Stimulated activated CD4-positive, alpha-beta T cell treated with anti-CD3 and anti-CD28 coated beads, TNF-alpha, amount 100 ng/mL, for 24 hours (primary cell): ENCODE measurements around the gene NHLH1.

Experiments used
- DNase-seq, 3 experiments: peaks; one replicate each; pipeline ENCODE4 v3.0.0-alpha.2; 2020; ENCODE audit warnings: low read depth in 3 of 3

NHLH1 gene

DNA sequence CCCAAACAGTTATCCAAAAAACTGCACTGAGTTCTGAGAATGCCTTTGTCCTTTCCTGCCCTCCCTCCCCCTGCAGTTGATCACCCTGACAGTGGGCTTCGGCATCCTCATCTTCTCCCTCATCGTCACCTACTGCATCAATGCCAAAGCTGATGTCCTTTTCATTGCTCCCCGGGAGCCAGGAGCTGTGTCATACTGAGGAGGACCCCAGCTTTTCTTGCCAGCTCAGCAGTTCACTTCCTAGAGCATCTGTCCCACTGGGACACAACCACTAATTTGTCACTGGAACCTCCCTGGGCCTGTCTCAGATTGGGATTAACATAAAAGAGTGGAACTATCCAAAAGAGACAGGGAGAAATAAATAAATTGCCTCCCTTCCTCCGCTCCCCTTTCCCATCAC is 8.8 kb upstream of the NHLH1 start:
- no peak for DNase-seq

DNA sequence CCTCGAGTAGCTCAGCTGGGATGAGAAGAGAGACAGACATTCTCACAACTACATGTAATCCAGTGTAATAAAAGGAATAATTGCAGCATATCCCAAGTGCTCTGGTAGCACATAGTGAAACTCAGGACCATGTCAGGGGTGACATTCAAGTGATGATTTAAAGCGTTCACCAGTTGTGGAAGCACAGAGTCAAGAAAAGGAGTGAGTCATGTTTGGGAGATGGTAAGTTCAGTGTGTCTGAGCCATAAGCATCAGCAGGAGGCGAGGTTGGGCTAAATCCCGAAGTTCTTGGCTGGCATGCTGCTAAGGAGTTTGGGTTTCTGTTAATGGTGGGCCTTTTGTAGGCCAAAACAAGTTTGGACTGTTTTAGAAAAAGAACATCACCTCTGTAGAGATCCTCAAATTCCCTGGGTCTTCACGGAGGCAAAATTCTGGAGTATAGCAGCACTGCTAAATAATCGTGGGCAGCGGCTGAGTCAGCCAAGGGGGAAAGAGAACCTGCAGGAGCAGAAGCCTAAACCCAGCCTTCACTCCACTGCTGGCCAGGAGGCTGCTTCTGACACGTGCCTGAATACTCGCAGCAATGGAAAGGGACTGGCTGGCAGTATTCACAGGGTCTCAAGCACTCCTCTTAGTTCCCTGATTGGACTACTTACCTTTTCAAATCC is 7.2 kb upstream of the NHLH1 start:
- DNase-seq = no peak

DNA sequence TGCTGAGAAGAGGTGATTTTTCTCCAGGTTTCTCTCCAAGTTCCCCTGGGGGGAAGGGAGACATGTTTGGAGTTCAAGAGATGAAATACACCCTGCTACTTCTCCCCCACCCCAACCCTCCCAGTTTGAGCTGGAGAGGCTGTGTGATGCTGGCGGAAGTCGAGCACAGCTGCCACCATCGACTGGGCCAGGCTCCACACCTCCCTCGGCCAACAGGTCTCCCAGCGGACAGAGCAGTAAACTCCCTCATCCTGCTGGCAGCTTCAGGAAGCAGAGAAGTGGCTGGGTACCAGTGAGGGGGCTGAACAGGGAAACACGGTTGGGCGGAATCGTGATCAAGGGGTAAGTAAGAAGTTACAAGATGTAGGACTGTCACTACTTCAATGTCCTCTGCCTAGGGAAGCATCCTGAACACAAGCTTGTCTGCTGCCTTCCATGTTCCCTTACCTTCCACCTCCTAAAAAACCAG is 6.6 kb upstream of the NHLH1 start:
- no peak for DNase-seq

DNA sequence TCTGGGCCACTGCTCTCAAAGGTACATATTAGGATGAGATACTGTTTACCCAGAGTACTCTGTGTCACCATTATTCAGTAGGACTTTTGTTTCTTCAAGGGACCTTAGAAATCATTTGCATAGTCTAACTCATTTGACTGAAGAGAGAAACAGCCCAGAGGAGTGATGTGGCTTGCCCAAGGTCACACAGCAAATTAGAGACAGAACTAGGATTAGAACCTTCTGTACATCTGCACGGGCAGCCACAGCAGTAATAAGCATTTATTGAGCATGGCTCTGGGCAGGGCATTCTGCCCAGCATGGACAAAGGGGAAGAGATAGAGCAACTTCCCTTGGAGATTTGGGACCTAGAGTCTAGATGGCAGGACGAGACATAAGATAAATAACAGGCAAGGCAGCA is 5.7 kb upstream of the NHLH1 start:
- no peak for DNase-seq

DNA sequence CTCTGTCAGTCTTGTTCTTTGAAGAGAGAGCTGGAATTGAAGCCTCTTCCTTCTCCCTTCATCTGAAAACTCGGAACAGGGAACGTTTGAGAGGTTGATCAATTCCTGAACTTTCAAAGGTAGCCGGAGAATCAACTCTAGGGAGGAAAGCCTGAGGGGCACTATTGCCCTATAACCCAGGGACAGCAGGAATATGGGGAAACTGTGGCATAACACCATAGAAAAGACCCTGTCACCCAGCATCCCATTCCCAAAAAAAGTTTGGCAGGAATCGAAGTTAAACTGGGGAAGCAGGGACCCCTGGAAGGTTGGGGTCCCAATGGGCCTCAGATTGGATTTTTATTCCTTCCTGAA is 5.1 kb upstream of the NHLH1 start:
- DNase-seq = no peak

DNA sequence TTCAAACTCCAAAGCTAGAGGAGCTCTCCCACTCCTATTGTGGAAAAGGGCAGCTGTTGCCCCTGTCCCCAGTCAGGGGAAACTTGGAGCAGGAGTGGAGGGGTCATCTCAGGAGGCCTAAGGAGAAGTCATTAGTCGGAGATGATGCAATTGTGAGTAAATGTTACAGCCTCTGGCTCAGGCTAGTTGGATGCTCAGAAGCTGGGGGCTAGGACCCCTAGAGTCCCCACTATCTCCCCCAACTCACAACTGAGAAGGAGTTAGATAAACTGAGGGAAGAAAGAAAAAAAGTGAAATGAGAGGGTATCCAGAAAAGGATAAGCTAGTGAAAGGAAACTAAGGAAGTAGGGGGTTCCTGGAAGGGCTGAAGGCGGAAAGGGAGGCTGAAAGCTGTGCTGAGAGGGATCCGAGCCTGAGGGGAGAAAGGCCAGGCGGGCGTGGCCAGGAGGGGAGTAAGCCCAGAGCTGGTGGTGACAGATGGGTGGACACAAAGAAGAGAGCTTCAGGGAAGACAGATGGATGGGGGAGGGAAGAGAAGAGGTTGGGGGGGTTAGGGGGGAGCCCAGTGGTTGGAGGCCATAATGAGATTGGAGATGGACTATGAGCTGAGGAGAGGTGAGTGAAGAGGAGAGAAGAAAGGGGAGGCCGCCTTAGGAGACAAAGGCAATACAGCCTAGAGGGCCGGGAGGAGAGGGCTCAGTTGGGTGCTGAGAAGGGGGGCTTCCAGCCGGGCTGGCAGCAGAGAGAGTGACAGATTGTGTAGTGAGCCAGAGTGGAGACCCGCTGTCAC is 4.5 kb upstream of the NHLH1 start:
- DNase-seq = no peak

DNA sequence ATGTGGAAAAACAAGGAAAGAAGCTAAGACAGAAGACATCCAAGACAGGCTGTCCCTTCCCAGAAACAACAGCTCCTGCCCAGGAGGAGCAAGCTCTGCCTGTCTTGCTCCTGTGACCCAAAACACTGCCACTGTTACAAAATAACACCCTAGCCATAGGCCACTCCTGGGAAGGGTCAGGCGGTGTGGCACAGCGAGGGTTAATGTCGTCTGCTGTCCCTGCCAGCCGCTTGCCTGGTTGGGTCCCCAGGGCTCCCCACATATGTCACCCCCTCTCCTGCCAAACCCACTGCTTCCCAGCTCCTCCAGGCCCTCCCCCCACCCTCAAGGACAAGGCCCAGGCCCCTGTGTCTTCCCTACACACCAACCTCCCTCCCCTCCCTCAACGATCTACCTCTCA is 3.9 kb upstream of the NHLH1 start:
- no peak for DNase-seq

DNA sequence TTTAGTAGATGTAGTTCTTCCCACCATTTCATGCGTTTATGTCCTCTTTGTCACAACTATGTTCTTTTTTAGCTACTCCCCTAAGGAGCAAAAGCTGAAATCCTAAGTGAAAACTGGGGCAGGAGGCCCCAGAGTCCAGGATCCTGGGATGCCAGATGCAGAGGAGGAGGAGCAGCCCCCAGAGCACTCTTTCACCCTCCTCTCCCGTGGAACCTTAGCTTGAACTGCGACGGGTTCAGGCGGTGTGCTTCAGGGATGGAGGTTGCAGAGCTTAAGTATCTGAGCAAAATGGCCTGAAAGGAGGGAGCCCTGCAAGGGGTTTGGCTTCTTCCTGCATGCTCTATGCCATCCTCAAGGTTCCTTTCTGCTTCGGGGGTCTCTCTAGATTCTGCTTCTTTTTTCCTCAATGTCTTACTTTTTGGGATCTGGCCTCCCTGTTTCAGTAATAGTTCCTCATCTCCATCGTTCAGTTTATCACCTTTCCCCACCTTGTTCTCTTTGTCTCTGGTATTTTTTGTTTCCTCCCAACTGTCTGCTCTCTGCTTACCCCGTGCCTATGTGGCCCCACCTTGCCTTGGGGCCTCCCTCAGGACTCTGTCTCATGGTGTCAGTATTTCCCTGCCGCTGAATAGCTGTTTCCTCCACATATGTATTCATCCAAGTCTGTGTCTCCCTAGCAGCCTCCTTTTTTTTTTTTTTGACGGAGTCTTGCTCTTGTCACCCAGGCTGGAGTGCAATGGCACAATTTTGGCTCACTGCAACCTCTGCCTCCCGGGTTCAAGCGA is 2.7 kb upstream of the NHLH1 start:
- DNase-seq = no peak

DNA sequence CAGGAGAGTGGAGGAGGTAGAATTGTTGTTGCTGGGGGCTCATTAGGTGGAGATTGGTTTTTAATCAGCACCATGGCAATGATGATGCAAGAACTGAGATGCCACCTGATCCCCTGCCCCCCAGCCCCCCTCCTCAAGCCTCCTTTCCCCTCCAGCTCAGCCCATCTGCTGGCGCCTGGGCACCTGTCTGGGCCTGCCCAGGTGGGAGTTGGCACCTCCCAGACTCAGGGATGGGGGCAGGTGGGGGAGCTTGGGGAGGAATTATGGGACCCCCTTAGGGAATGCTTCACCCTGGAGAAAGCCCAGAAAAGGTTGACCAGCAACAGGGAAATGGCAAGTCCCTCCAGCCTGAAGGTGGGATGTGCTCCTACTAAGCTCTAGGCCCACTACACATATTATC is 1.5 kb upstream of the NHLH1 start:
- no peak for DNase-seq

DNA sequence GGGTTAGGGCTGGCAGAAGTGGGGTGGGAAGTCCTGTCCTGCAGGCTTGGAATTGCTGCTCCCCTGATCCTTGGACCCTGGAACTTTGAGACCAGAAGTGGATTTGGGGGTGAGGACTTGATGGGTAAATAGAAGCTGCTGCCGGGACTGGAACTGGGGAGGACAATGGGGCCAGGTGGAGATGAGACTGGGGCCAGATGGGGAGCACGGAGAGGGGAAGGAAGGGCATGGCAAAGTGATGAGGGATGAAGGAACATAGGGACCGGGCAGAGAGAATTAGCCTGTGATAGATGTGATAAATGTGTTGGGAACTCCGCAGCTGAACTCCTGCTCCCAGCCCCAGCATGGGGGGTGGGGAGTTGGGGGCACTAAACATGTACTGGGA is 637 bp downstream of the NHLH1 start:
- DNase-seq = no peak

DNA sequence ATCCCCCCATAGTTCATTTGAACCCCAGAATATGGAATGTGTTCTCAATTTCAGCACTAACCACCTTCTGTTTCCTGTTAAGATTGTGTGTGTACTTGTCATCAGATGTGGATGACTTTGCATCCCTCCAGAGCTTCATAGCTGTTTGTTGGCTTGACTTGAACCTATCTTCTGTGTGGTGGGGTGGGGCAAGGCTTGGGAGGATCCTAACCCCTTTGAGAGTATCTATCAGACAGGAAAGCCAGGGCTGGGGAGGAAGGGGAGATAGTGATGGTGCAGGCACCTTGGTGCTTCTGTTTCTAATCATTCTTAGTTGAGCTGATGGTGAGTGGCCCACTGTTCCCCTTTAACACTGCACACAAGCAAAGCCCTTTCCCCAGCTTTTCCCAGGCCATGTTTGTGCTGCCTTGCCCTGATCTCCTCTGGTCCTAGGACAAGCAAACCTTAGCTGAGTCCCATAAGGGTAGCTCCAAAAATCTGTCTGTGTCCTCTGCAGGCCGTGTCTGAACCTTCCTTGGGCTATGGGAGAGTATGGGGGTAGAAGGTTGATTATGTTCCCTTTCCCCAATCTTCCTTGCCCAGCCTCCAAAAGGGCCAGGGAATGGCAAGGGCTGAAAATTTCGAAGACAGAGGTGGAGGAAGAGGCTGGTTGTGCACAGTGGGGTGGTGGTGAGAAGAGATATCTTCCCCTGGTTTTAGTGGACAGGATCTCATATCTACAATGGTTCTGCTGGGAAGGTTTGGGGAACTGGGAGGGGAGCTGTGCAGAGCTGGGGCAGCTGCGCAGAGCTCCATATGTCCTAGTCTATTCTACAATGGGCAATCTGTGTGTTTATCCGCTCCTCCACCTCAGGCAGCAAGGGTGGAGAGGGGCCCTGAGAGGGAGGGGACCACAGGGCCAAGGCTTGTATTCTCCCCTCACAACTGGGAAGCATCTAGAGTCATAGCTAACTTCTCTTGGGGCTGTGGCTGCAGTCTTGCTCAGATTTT is 1.4 kb downstream of the NHLH1 start:
- no peak for DNase-seq

DNA sequence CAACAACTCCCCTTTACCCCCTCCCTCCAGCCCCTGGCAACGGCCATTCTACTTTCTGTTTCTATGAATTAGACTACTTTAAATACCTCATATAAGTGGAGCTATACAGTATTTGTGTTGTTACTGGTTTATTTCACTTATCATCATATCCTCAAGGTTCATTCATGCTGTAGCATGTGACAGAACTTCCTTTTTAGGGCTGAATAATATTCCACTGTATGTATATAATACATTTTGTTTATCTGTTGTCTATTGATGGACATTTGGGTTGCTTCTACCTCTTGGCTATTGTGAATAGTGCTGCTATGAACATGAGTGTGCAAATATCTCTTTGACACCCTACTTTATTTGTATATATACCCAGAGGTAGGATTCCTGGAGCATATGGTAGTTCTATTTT is 2.2 kb downstream of the NHLH1 start:
- DNase-seq = no peak

DNA sequence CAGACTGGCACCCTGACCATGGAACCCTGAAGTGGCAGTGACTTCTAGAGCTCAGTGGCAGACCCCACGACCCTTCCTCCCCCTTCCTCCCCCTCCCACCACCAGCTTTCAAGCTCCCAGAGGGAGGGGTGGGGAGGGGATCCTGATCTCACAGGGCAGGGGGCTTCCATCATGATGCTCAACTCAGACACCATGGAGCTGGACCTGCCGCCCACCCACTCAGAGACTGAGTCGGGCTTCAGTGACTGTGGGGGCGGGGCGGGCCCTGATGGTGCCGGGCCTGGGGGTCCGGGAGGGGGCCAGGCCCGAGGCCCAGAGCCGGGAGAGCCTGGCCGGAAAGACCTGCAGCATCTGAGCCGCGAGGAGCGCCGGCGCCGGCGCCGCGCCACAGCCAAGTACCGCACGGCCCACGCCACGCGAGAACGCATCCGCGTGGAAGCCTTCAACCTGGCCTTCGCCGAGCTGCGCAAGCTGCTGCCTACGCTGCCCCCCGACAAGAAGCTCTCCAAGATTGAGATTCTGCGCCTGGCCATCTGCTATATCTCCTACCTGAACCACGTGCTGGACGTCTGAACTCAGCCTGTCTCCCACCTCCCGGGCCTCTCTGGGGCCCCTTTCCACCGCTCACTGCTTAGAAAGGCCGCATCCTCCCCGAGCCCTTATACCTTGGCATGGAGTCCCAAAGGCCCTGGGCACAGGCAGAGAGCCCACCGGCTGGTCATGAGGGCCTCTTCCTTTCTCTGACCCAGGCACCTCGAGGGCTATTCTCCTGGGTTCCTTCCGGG is 3.9 kb downstream of the NHLH1 start:
- DNase-seq = no peak

DNA sequence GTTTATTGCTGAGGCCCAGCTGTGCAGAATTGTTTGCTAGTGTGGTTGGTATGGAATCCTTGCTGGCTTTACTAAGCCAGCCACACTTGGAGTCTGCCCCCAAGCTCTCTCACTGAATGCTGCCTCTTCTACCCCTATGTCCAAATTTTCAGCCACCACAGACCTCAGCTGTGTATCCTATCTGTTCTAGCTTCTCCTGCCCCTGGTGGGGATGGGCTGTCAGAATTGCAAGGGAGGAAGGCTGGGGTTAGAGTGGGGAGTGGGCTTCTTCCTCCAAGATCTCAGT is 4.4 kb downstream of the NHLH1 start:
- no peak for DNase-seq

DNA sequence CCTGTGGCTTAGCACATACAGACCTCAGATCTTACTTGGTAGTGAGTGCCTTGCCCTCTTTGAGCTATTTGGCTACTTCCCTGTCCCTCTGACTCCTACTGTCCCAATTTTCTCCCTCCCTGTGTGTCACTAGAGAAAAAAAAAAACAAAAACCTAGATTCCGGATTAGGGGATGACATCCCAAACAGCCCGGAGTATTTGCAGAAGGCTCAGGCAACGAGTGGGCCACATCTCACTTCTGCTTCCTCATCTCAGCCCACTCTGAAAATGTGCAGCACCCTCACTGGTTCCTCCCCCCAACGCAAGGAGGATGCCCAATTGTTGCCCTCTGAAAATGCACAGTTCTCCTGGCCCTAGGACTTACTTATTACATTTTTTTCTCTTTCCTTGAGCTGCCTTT is 4.9 kb downstream of the NHLH1 start:
- DNase-seq = no peak

DNA sequence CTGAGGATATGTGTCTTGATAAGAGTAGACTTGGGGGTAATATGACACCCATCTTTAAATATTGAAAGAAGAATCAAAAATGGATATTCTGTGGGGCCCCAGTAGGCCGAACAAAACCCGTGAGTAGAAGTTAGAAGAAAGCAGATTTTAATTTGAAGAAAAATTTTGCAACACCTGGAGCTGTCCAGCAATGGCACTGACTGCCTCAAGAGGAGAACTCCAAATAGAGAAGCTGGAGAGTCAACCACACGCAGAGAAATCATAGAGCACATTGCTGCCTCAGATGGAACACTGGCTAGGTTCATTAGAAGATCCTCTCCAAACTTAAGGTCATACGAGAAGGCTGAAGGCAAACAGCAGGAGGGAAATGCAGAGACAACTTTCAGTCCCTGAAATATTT is 6.8 kb downstream of the NHLH1 start:
- DNase-seq = no peak

DNA sequence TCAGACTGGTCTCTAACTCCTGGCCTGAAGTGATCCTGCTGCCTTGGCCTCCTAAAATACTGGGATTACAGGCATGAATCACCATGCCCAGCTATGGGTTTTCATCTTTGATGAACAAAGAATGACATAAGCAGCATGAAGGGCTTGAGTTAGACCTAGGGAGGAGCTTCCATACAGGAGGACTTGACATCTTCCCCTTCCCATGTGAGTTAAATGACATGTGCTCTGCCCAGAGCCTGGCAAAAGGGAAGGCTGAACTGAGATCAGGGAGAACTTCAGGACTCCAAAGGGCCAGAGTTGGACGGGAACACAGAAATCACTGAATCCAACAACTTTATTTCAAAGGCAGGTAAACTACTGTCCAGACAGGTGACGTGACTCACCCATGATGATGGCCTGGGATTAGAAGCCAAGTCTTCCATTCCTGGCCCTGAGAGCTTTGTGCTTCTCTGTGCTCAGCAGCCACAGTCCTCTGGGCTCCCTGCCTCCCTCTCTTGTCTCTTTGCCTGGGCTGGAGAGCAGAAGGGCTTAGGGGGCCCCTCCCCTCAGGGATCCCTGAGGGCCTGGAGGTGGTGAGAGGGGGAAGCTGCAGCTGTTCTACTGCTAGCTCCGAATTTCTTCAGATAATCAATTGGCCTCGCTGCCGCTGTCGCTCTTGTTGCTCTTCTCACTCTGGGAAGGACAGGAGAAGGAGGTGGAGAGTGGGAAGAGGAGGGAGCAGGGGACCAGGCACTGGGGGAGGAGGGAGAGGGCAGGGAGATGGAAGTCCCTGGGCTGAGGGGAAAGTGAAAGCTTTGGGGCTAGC is 7.6 kb downstream of the NHLH1 start:
- no peak for DNase-seq

DNA sequence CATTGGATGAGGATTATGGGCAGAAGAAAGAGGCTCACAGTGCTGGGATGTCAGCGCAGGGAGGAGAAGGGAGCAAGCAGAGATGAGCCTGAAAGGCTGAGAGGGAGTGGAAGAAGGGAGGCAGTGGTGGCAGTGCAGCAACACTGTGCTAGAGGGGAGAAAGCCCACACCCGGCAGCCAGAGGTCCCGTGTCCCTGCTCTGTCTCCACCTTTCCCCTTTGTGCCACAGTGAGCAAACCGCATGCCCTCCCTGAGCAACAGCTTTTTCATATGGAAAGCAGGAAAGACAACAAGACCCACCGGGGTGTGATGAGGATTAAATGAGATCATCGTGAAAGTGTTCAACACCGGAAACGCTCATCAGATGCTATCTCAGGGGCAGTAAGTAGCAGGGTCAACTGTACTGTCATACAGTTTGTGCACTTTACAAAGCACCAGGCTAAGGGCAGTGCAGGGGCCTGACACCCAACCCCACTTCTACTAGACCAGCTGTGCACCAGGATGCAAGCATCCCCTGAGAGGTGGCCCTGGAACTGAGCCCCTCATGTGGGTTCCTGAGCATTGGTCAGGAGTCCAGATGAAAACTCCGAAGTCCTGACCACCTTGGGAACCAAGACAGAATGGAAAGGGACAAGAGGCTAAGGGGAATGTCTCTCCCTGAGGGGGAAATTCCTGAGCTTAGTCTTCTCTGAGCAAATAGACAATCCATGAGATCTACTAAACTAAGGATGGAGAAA is 9.1 kb downstream of the NHLH1 start:
- no peak for DNase-seq

DNA sequence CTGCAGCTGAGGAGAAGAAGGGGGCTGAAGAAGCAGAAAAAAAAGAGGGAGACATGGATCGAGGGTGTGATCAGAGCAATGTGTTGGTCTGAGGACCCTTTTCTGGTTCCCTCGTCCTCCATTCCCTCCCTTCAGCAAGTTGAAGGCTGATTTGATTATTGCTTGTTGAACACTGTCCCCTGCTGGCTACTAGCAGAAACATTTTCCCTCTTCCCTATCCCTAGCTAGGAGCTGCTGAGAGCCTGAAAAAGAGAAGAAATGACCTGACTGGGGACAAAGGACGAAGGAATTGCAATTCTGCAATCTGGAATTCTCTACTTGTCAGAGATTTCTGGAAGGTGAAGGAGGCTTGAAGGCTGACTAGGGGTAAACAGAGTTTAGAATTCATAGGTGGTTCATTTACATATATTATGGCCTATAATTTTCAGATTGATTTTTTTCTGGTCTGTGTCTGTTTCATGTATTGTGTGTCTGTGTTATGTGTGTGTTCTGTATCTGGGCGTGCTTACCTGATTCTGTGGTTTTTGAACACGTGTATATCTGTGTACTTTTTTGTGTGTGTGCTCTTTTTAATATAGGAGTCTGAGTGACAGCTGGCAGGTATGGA is 9.8 kb downstream of the NHLH1 start:
- peak in 1 of 3 experiments; percentile 19 for DNase-seq
